BE2C (cell line): Measurements from ENCODE around the gene PIK3R3.

Experiments used
- DNase-seq: peaks from one replicate; pipeline ENCODE4 v3.0.0-alpha.2; 2020
- H3K27me3 ChIP-seq: fragments of 250-450 bp; sonication (Bioruptor Pico); 2 replicates; pipeline ENCODE4 v1.5.1; 2020; ENCODE audit warnings: mild to moderate bottlenecking
- H3K36me3 ChIP-seq: fragments of 250-450 bp; sonication (Bioruptor Pico); 2 replicates; pipeline ENCODE4 v1.5.1; 2020; ENCODE audit warnings: mild to moderate bottlenecking
- H3K4me1 ChIP-seq: fragments of 250-450 bp; sonication (Bioruptor Pico); 2 replicates; pipeline ENCODE4 v1.5.1; 2020
- H3K4me3 ChIP-seq: 2 replicates; pipeline ENCODE4 v1.5.1; 2011; ENCODE audit warnings: low read depth, low read length
- H3K9me3 ChIP-seq: fragments of 250-450 bp; sonication (Bioruptor Pico); 2 replicates; pipeline ENCODE4 v1.5.1; 2020
- CTCF ChIP-seq: IDR thresholded peaks from 2 replicates; pipeline ENCODE4 v1.5.1; 2012; ENCODE audit warnings: mild to moderate bottlenecking, low read depth, low read length

Gene PIK3R3

GRCh38 chr1:46002551-46003150 lies 129.8 kb downstream of the PIK3R3 start:
- DNase-seq: no peak
- H3K36me3 ChIP-seq: no peaks in the 10 kb centered on the region
- H3K4me1 ChIP-seq: no peaks in the 10 kb centered on the region
- no peak overlapping the region for H3K4me3 ChIP-seq
- no peaks in the 10 kb centered on the region for H3K27me3 ChIP-seq
- no peaks in the 10 kb centered on the region for H3K9me3 ChIP-seq
- TF ChIP-seq CTCF: no peak

- Histone ChIP-seq H3K4me1 (no peaks in the 10 kb centered on the region), H3K9me3 (no peaks in the 10 kb centered on the region), H3K36me3 (no peaks in the 10 kb centered on the region), H3K4me3 (no peak overlapping the region), H3K27me3 (no peaks in the 10 kb centered on the region)
- DNase-seq: no peak
- TF ChIP-seq CTCF: no peak
Observed at GRCh38 chr1:46001081-46001785, 131.2 kb downstream of the PIK3R3 start.

GRCh38 chr1:45999507-45999906 lies 132.9 kb downstream of the PIK3R3 start:
- no peak for TF ChIP-seq CTCF
- no peaks in the 10 kb centered on the region for H3K9me3 ChIP-seq
- no peaks in the 10 kb centered on the region for H3K27me3 ChIP-seq
- H3K4me3 ChIP-seq: no peak overlapping the region
- H3K36me3 ChIP-seq: no peaks in the 10 kb centered on the region
- no peaks in the 10 kb centered on the region for H3K4me1 ChIP-seq
- no peak for DNase-seq

- no peak for TF ChIP-seq CTCF
- H3K4me1 ChIP-seq: no peaks in the 10 kb centered on the region
- H3K27me3 ChIP-seq: no peaks in the 10 kb centered on the region
- H3K9me3 ChIP-seq: no peaks in the 10 kb centered on the region
- no peak for DNase-seq
- no peaks in the 10 kb centered on the region for H3K36me3 ChIP-seq
- H3K4me3 ChIP-seq: no peak overlapping the region
Observed at GRCh38 chr1:45998020-45998617, 134.3 kb downstream of the PIK3R3 start.

GRCh38 chr1:45995298-45995697 lies 137.1 kb downstream of the PIK3R3 start:
- H3K36me3 ChIP-seq: no peaks in the 10 kb centered on the region
- DNase-seq: no peak
- no peaks in the 10 kb centered on the region for H3K4me1 ChIP-seq
- no peak overlapping the region for H3K4me3 ChIP-seq
- no peaks in the 10 kb centered on the region for H3K27me3 ChIP-seq
- H3K9me3 ChIP-seq: no peaks in the 10 kb centered on the region
- TF ChIP-seq CTCF: no peak

- Histone ChIP-seq H3K4me3 (no peak overlapping the region), H3K36me3 (no peaks in the 10 kb centered on the region), H3K4me1 (no peaks in the 10 kb centered on the region), H3K9me3 (no peaks in the 10 kb centered on the region), H3K27me3 (no peaks in the 10 kb centered on the region)
- TF ChIP-seq CTCF: no peak
- no peak for DNase-seq
Observed at GRCh38 chr1:45994423-45994822, 138.0 kb downstream of the PIK3R3 start.
